Heart left ventricle (tissue), 13 donors: ENCODE measurements around the gene C19orf38.

Experiments
- POLR2A ChIP-seq, 2 donors: fragments of 450-650 bp; IDR thresholded peaks; one replicate each; pipeline ENCODE4 v1.6.1; 2017; ENCODE audit warnings: antibody characterized with exemption in 2 of 2, mild to moderate bottlenecking in 2 of 2, moderate library complexity in 2 of 2
- TF ChIP-seq, protein P1 (sequence below), 12 donors: fragments of 200-600 bp; sonication (generic) in 4 of 12; IDR thresholded peaks; one replicate each; pipeline versions ENCODE4 v1.5.0 to v1.8.0; 2018 to 2022; ENCODE audit warnings: antibody characterized with exemption in 12 of 12, mild to moderate bottlenecking in 5 of 12
- donor health status: ischemic (EF 13 %, LVEDD 7.1; RV severe dilation, severe dysfunction).
- donor health status: DM: no; HTN: yes; CAD: no.
- donor health status: DM: no; HTN: no; CAD: no.
- donor health status: ischemic (EF 25% LVEDD 6.9; RV normal size, moderate dysfunction).
- donor health status: ischemic (EF 25% LVEDD 5.7; RV mildly dilated, moderate dysfunction).
- donor health status: ischemic (EF 35%, LVEDD 5.7; RV mildly dilated, moderate dysfunction).
- donor health status: nonischemic (EF 11% LVEDD 7.7; RV severe dilation, severe dysfunction).
- donor health status: DM: yes; HTN: yes; CAD: no.
- donor health status: PGD.
- donor health status: ischemic (EF 29% LVEDD 5.4; RV normal size, mild dysfunction).
- donor health status: nonischemic (EF 23%, LVEDD 6.1; RV moderate dilation, normal function).

DNA sequence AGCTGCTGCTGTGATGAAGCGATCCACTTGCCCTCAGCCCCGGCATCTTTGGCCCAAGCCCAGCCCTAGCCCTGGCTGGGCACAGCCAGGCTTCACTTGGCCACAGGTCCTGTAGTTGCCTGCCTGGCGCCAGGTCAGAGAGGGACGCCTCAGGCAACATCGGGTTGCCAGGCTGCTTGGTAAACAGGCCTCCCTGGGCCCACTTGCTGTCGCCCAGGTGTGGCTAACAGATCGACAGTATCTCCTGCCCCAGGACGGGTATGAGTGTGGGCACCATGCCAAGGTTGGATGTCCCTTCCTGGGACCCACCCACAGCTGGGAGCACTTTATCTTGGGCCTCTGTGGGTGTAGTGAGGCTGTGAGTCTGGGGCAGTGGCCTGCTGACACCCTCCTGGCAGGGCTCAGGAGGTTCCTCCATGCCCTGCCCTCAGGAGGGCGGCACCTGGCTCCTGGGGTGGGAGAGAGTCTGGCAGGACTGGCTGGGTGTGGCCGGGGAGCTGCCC lies 51.0 kb downstream of the C19orf38 start:
- TF ChIP-seq, protein P1, sequence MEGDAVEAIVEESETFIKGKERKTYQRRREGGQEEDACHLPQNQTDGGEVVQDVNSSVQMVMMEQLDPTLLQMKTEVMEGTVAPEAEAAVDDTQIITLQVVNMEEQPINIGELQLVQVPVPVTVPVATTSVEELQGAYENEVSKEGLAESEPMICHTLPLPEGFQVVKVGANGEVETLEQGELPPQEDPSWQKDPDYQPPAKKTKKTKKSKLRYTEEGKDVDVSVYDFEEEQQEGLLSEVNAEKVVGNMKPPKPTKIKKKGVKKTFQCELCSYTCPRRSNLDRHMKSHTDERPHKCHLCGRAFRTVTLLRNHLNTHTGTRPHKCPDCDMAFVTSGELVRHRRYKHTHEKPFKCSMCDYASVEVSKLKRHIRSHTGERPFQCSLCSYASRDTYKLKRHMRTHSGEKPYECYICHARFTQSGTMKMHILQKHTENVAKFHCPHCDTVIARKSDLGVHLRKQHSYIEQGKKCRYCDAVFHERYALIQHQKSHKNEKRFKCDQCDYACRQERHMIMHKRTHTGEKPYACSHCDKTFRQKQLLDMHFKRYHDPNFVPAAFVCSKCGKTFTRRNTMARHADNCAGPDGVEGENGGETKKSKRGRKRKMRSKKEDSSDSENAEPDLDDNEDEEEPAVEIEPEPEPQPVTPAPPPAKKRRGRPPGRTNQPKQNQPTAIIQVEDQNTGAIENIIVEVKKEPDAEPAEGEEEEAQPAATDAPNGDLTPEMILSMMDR (IDR thresholded peaks at IDR 0.05) = no peak
- TF ChIP-seq POLR2A (IDR thresholded peaks at IDR 0.05) = no peak
